ENCODE data around the gene PMVK. TPM values are rescaled to one million over a fixed set of nuclear protein-coding genes. Genes with fewer than 3 reads are reported as not detected.

Gene PMVK
- total and polyA plus RNA-seq, 10 of the 15 experiments (the other 5 are each of a cell fraction or from before 2014, with no cell fraction given) = 6.0 to 121 (median 49.4) TPM

- TF ChIP-seq ZNF687 (IDR thresholded peaks at IDR 0.05) = 0 out of 2 replicates have a peak, but pooled peaks have one; percentile 27
- TF ChIP-seq SUZ12 (IDR thresholded peaks at IDR 0.05; ENCODE audit: unreplicated experiment) = no peak
- TF ChIP-seq EED (IDR thresholded peaks at IDR 0.05; ENCODE audit: low read depth) = peak; percentile 81
- TF ChIP-seq RUNX3 (IDR thresholded peaks at IDR 0.05; ENCODE audit: low read length) = no peak
- TF ChIP-seq JUNB (IDR thresholded peaks at IDR 0.05) = peak; percentile 66
- TF ChIP-seq, protein P1, sequence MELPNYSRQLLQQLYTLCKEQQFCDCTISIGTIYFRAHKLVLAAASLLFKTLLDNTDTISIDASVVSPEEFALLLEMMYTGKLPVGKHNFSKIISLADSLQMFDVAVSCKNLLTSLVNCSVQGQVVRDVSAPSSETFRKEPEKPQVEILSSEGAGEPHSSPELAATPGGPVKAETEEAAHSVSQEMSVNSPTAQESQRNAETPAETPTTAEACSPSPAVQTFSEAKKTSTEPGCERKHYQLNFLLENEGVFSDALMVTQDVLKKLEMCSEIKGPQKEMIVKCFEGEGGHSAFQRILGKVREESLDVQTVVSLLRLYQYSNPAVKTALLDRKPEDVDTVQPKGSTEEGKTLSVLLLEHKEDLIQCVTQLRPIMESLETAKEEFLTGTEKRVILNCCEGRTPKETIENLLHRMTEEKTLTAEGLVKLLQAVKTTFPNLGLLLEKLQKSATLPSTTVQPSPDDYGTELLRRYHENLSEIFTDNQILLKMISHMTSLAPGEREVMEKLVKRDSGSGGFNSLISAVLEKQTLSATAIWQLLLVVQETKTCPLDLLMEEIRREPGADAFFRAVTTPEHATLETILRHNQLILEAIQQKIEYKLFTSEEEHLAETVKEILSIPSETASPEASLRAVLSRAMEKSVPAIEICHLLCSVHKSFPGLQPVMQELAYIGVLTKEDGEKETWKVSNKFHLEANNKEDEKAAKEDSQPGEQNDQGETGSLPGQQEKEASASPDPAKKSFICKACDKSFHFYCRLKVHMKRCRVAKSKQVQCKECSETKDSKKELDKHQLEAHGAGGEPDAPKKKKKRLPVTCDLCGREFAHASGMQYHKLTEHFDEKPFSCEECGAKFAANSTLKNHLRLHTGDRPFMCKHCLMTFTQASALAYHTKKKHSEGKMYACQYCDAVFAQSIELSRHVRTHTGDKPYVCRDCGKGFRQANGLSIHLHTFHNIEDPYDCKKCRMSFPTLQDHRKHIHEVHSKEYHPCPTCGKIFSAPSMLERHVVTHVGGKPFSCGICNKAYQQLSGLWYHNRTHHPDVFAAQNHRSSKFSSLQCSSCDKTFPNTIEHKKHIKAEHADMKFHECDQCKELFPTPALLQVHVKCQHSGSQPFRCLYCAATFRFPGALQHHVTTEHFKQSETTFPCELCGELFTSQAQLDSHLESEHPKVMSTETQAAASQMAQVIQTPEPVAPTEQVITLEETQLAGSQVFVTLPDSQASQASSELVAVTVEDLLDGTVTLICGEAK (IDR thresholded peaks at IDR 0.05; ENCODE audit: borderline replicate concordance) = no peak
- TF ChIP-seq STAT3 (IDR thresholded peaks at IDR 0.05; ENCODE audit: low read depth, low read length) = no peak
- TF ChIP-seq NFIC (IDR thresholded peaks at IDR 0.05; ENCODE audit: low read depth, low read length) = no peak
- peak; percentile 71; the same call in 1 of the 2 replicates for TF ChIP-seq TCF7 (IDR thresholded peaks at IDR 0.05; ENCODE audit: borderline replicate concordance)
- TF ChIP-seq BCL11A (IDR thresholded peaks at IDR 0.05; ENCODE audit: low read depth, low read length) = 0 out of 2 replicates have a peak, but pooled peaks have one; percentile 28
- no peak for TF ChIP-seq EGR1 (IDR thresholded peaks at IDR 0.05; ENCODE audit: borderline replicate concordance in 1 of 2, low read depth in 2 of 2, low read length in 2 of 2)
- 0 out of 2 replicates have a peak, but pooled peaks have one; percentile 9 for TF ChIP-seq SMC3 (IDR thresholded peaks at IDR 0.05; ENCODE audit: borderline replicate concordance, low read length)
These were observed 4.2 kb upstream of the PMVK start (continued) for GRCh38 chr1:154940651-154941194.
